GM12872 (cell line): Measurements from ENCODE around the gene MATN4.

ENCODE experiments used
- CTCF ChIP-seq: IDR thresholded peaks from 3 replicates; pipeline ENCODE4 v1.5.1; 2011; ENCODE audit warnings: low read depth, mild to moderate bottlenecking, low read length, moderate library complexity; ENCODE audit not compliant: insufficient read depth

The MATN4 gene

GRCh38 chr20:45279992-45280391, 28.1 kb downstream of the MATN4 start:
- no peak for TF ChIP-seq CTCF

GRCh38 chr20:45275338-45275737, 32.8 kb downstream of the MATN4 start:
- no peak for TF ChIP-seq CTCF

GRCh38 chr20:45269754-45270270, 38.3 kb downstream of the MATN4 start:
- no peak for TF ChIP-seq CTCF

- no peak for TF ChIP-seq CTCF
These were observed 39.0 kb downstream of the MATN4 start for GRCh38 chr20:45269056-45269455.

- no peak for TF ChIP-seq CTCF
These were observed 39.6 kb downstream of the MATN4 start for GRCh38 chr20:45268531-45268930.

GRCh38 chr20:45266977-45267376, 41.1 kb downstream of the MATN4 start:
- TF ChIP-seq CTCF = no peak

GRCh38 chr20:45263556-45264266, 44.4 kb downstream of the MATN4 start:
- TF ChIP-seq CTCF = no peak

GRCh38 chr20:45258664-45259063, 49.4 kb downstream of the MATN4 start:
- TF ChIP-seq CTCF = no peak
